ENCODE measurements around the gene FAM163B.
A peak's percentile ranks its signal among the peaks of the same experiment; 100 is the strongest.

Gene FAM163B

GRCh38 chr9:133539991-133540697, 69.0 kb downstream of the FAM163B start:
- DNase-seq: no peak

- DNase-seq: no peak
Measured at GRCh38 chr9:133538851-133539833, 70.0 kb downstream of the FAM163B start.

GRCh38 chr9:133538176-133538575, 71.0 kb downstream of the FAM163B start:
- DNase-seq: no peak

- DNase-seq: no peak
Measured at GRCh38 chr9:133537257-133537656, 71.9 kb downstream of the FAM163B start.

- no peak for DNase-seq
Measured at GRCh38 chr9:133536536-133536935, 72.7 kb downstream of the FAM163B start.

GRCh38 chr9:133536080-133536479, 73.1 kb downstream of the FAM163B start:
- no peak for DNase-seq

GRCh38 chr9:133535306-133535877, 73.8 kb downstream of the FAM163B start:
- DNase-seq: no peak

- DNase-seq: no peak
Measured at GRCh38 chr9:133534346-133535291, 74.6 kb downstream of the FAM163B start, which contains the start of gene ADAMTSL2. Gene ADAMTSL2, plus strand, starts transcription at chr9:133534704. Its CDS starts 2,009 bp downstream, at chr9:133536713.

- DNase-seq: no peak
Measured at GRCh38 chr9:133533857-133534256, 75.3 kb downstream of the FAM163B start.

- peak in 1 of 2 donors; percentile 2 for DNase-seq
Measured at GRCh38 chr9:133532937-133533668, 76.1 kb downstream of the FAM163B start.

GRCh38 chr9:133531293-133531692, 77.9 kb downstream of the FAM163B start:
- DNase-seq: no peak

- DNase-seq: no peak
Measured at GRCh38 chr9:133529874-133530273, 79.3 kb downstream of the FAM163B start.

GRCh38 chr9:133529457-133529856, 79.7 kb downstream of the FAM163B start:
- DNase-seq: no peak

- DNase-seq: no peak
Measured at GRCh38 chr9:133528876-133529241, 80.3 kb downstream of the FAM163B start.

- no peak for DNase-seq
Measured at GRCh38 chr9:133528001-133528875, 81.0 kb downstream of the FAM163B start.

GRCh38 chr9:133527444-133527920, 81.7 kb downstream of the FAM163B start:
- DNase-seq: no peak

Data from bone marrow (tissue), 2 donors.